SH-SY5Y (cell line): ENCODE data around the gene GPR35.

Source experiments
- GATA2 ChIP-seq: IDR thresholded peaks from 2 replicates; pipeline ENCODE4 v1.6.1; 2011; ENCODE audit warnings: mild to moderate bottlenecking, low read depth, low read length
- GATA3 ChIP-seq: IDR thresholded peaks from 2 replicates; pipeline ENCODE4 v1.6.1; 2011; ENCODE audit warnings: low read depth, mild to moderate bottlenecking, low read length, moderate library complexity

- no peak for TF ChIP-seq GATA2
- TF ChIP-seq GATA3: no peak
These were observed 27.7 kb upstream of the GPR35 start for GRCh38 chr2:240597419-240598181.
